Ovary (tissue), 3 donors: ENCODE results near the gene CACNA2D4.

Experiments used
- EP300 ChIP-seq: sonication (generic); formaldehyde crosslinking; IDR thresholded peaks from one replicate; pipeline ENCODE4 v1.6.1; 2017; ENCODE audit warnings: antibody characterized with exemption
- POLR2A ChIP-seq: fragments of 450-650 bp; IDR thresholded peaks from one replicate; pipeline ENCODE4 v1.6.1; 2017; ENCODE audit warnings: antibody characterized with exemption, mild to moderate bottlenecking, moderate library complexity
- TF ChIP-seq, protein P1 (sequence below), 3 donors: fragments of 450-650 bp in 2 of 3; fragments of 200-600 bp in 1 of 3; IDR thresholded peaks; one replicate each; pipeline versions ENCODE4 v1.5.1 to v1.8.0; 2016 to 2022; ENCODE audit warnings: antibody characterized with exemption in 3 of 3, mild to moderate bottlenecking in 1 of 3
- donor health status: DM: no; HTN: no; CAD: no.

DNA sequence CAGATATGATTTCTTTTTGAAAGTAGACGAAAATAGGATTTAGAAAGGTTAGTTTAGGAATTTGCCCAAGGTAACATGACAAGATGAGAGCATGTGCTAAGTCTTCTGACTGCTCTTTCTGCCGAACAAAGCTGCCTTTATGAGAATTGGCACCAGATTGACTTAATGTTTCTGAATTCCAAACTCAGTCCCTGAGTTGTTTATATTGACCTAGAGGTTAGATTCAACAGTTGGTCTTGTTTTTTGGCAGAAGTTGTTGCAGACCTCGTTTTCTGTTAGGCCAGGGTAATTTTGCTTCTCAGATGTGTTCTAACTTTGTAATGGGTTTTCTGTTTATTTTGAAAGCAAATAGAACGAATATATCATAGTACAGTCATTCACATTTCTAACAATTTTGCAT is 159.6 kb downstream of the CACNA2D4 start:
- TF ChIP-seq POLR2A (no peak), EP300 (no peak)
- TF ChIP-seq, protein P1, sequence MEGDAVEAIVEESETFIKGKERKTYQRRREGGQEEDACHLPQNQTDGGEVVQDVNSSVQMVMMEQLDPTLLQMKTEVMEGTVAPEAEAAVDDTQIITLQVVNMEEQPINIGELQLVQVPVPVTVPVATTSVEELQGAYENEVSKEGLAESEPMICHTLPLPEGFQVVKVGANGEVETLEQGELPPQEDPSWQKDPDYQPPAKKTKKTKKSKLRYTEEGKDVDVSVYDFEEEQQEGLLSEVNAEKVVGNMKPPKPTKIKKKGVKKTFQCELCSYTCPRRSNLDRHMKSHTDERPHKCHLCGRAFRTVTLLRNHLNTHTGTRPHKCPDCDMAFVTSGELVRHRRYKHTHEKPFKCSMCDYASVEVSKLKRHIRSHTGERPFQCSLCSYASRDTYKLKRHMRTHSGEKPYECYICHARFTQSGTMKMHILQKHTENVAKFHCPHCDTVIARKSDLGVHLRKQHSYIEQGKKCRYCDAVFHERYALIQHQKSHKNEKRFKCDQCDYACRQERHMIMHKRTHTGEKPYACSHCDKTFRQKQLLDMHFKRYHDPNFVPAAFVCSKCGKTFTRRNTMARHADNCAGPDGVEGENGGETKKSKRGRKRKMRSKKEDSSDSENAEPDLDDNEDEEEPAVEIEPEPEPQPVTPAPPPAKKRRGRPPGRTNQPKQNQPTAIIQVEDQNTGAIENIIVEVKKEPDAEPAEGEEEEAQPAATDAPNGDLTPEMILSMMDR (IDR thresholded peaks at IDR 0.05): no peak
